ENCODE measurements around the gene TRIM41. TPM values are rescaled to one million over a fixed set of nuclear protein-coding genes. Genes with fewer than 3 reads are reported as not detected.

Gene TRIM41
- total RNA-seq, 4 donors from 2014 or later, result 17.9 to 23.9 (median 18.7) TPM

- intact Hi-C loops (cut with DNase I; ENCODE audit: low total_unique reads), result loop anchor here (10.0 kb wide), 1 partner anchor 59 kb away; the partner anchor contains the start of gene RACK1
- H3K36me3 ChIP-seq, result no peaks in the 10 kb centered on the region
- H3K4me1 ChIP-seq, result peaks cover 0 to 32% (median 16%) of the 10 kb centered on the region in 4 donors
- H3K27me3 ChIP-seq, result no peaks in the 10 kb centered on the region
- WGBS, 2 donors (ENCODE audit: low coverage in 1 of 2), result 95% methylated on average over 6 of the region's 6 CpGs; no CpG with 5 or more reads in 1 of the 2 donors
- no peak for DNase-seq
- H3K4me3 ChIP-seq, result no peak overlapping the region
- H3K27ac ChIP-seq, result no peak overlapping the region
- TF ChIP-seq CTCF (IDR thresholded peaks at IDR 0.05) (no peak), POLR2AphosphoS5 (IDR thresholded peaks at IDR 0.05) (no peak), POLR2A (IDR thresholded peaks at IDR 0.05) (no peak), EP300 (IDR thresholded peaks at IDR 0.05; ENCODE audit: low read depth) (no peak)
- no peaks in the 10 kb centered on the region for H3K9me3 ChIP-seq
- in situ Hi-C loops (cut with MboI; ENCODE audit: low pct_ligation_motif_present in 1 of 4, low pct_unique_long_range_greater_than_20kb in 1 of 4, low sequenced_read_pairs in 3 of 4), result loop anchor here in 1 of 4 donors (5.0 kb wide), 1 partner anchor 76 kb away; the partner anchor contains the start of gene TRIM52
Observed at GRCh38 chr5:181186022-181186421, 37.1 kb upstream of the TRIM41 start.

GRCh38 chr5:181186986-181187499 is 36.0 kb upstream of the TRIM41 start:
- in situ Hi-C loops (cut with MboI; ENCODE audit: low pct_ligation_motif_present in 1 of 4, low pct_unique_long_range_greater_than_20kb in 1 of 4, low sequenced_read_pairs in 3 of 4), result loop anchor here in 1 of 4 donors (5.0 kb wide), 1 partner anchor 75 kb away; the partner anchor contains the start of gene TRIM52
- intact Hi-C loops (cut with DNase I; ENCODE audit: low total_unique reads), result loop anchor here (10.0 kb wide), 1 partner anchor 58 kb away; the partner anchor contains the start of gene RACK1
- Histone ChIP-seq H3K36me3 (no peaks in the 10 kb centered on the region), H3K27ac (peak overlapping the region in 3 of 4 donors; percentile 90 to 97 (median 93)), H3K9me3 (no peaks in the 10 kb centered on the region), H3K4me3 (no peak overlapping the region), H3K4me1 (peaks cover 0 to 32% (median 16%) of the 10 kb centered on the region in 4 donors), H3K27me3 (no peaks in the 10 kb centered on the region)
- TF ChIP-seq POLR2A (IDR thresholded peaks at IDR 0.05) (no peak), EP300 (IDR thresholded peaks at IDR 0.05; ENCODE audit: low read depth) (no peak), CTCF (IDR thresholded peaks at IDR 0.05) (no peak), POLR2AphosphoS5 (IDR thresholded peaks at IDR 0.05) (no peak)
- WGBS, 2 donors (ENCODE audit: low coverage in 1 of 2), result 29 to 31% methylated on average over 4 to 8 of the region's 8 CpGs
- DNase-seq, result no peak

- Histone ChIP-seq H3K4me1 (peaks cover 4 to 37% (median 18%) of the 10 kb centered on the region in 4 donors), H3K36me3 (no peaks in the 10 kb centered on the region), H3K27me3 (no peaks in the 10 kb centered on the region), H3K4me3 (peak overlapping the region in 3 of 4 donors; percentile 57 to 74 (median 63)), H3K9me3 (no peaks in the 10 kb centered on the region), H3K27ac (peak overlapping the region; percentile 90 to 97 (median 92))
- intact Hi-C loops (cut with DNase I; ENCODE audit: low total_unique reads), result loop anchor here (10.0 kb wide), 1 partner anchor 57 kb away; the partner anchor contains the start of gene RACK1
- peak; percentile 74 for DNase-seq
- in situ Hi-C loops (cut with MboI; ENCODE audit: low pct_ligation_motif_present in 1 of 4, low pct_unique_long_range_greater_than_20kb in 1 of 4, low sequenced_read_pairs in 3 of 4), result loop anchor here in 1 of 4 donors (5.0 kb wide), 1 partner anchor 75 kb away; the partner anchor contains the start of gene TRIM52
- 3% methylated on average over 37 of the region's 37 CpGs; no CpG with 5 or more reads in 1 of the 2 donors for WGBS, 2 donors (ENCODE audit: low coverage in 1 of 2)
- TF ChIP-seq POLR2A (IDR thresholded peaks at IDR 0.05) (no peak), POLR2AphosphoS5 (IDR thresholded peaks at IDR 0.05) (peak in 1 of 3 donors; percentile 21), CTCF (IDR thresholded peaks at IDR 0.05) (peak in 2 of 5 experiments; percentile 36 to 39), EP300 (IDR thresholded peaks at IDR 0.05; ENCODE audit: low read depth) (no peak)
Observed at GRCh38 chr5:181187500-181188213, 35.4 kb upstream of the TRIM41 start.

Measured in transverse colon (tissue), 4 donors.